GM23248 (cell line): ENCODE data around the gene TRERF1.

ENCODE experiments used
- EZH2 ChIP-seq: fragments of 200-600 bp; sonication (generic); IDR thresholded peaks from 2 replicates; pipeline ENCODE4 v1.6.1; 2018; ENCODE audit warnings: antibody characterized with exemption, mild to moderate bottlenecking; ENCODE audit not compliant: insufficient read depth, poor library complexity, severe bottlenecking
- EZH2phosphoT487 ChIP-seq: fragments of 200-600 bp; sonication (generic); IDR thresholded peaks from 2 replicates; pipeline ENCODE4 v1.6.1; 2018; ENCODE audit warnings: antibody characterized with exemption, moderate library complexity, mild to moderate bottlenecking, low read depth; ENCODE audit not compliant: insufficient read depth

DNA sequence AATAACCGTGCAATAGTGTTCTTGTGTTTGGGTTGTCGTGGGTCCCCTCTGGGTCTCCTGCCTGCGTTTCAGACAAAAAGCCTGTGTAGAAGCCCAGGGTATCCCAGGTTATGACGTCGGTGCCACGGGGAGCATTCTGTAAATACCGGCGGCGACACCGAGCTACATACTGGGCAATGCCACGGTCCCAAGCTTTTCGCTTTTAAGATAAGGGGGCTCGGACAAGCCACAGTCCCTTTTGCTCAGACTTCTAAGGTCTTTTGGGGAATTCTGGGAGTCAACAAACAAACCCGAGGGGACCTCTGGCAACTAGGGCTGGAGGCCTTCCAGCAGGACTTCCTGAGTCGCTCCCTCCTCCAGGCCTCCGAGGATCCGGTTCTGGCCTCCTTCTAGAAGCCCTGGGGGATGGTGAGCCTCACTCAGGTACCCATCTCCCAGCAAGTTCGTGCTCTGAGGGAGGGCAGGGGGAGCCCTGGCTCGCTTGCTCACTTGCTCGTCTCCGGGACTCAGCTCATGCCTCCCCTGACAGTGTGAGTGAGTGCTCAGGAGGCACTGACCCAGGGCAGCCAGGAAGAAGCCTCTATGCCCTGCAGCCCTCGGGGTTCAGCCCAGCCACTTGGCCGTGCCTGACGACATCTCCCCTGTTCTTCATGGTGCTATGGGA, 171.6 kb downstream of the TRERF1 start:
- TF ChIP-seq EZH2: no peak
- TF ChIP-seq EZH2phosphoT487: no peak
